H1 (cell line): Measurements from ENCODE around the gene PKDREJ. TPM values are rescaled to one million over a fixed set of nuclear protein-coding genes. Genes with fewer than 3 reads are reported as not detected.

Experiments used
- CTCF ChIA-PET: fragments of 300-600 bp; sonication (Branson Sonifier 250); formaldehyde crosslinking; loops from one replicate; lab custom pipeline; 2021; ENCODE audit not compliant: partially characterized antibody; lab: Charles Lee
- POLR2A ChIA-PET: fragments of 300-600 bp; sonication (Branson Sonifier 250); formaldehyde crosslinking; loops from one replicate; lab custom pipeline; 2021; ENCODE audit warnings: inconsistent platforms; ENCODE audit not compliant: partially characterized antibody; lab: Charles Lee
- DNase-seq, 2 experiments: peaks; one replicate each; pipeline versions ENCODE4 v3.0.0 to v3.0.0-alpha.2; 2010 to 2022; ENCODE audit warnings: low spot score in 2 of 2, low read depth in 1 of 2, mixed read lengths in 1 of 2
- FAIRE-seq: peaks from 2 replicates; lab custom pipeline; 2011; peaks lifted over from hg19 to GRCh38; lab: Jason Lieb, UNC
- H2AFZ ChIP-seq: 2 replicates; pipeline ENCODE4 v1.8.1; 2012; ENCODE audit warnings: low read length, inconsistent platforms
- H2AK5ac ChIP-seq: 2 replicates; pipeline ENCODE4 v1.6.1; 2013; ENCODE audit warnings: low read depth, low read length
- H2BK120ac ChIP-seq: replicated peaks from 2 replicates; pipeline ENCODE3; 2013; ENCODE audit warnings: low read depth, low read length, inconsistent platforms
- H2BK12ac ChIP-seq: 2 replicates; pipeline ENCODE4 v1.6.1; 2013; ENCODE audit warnings: low read depth, low read length
- H2BK15ac ChIP-seq: 2 replicates; pipeline ENCODE4 v1.6.1; 2013; ENCODE audit warnings: low read length
- H2BK20ac ChIP-seq: 2 replicates; pipeline ENCODE4 v1.6.1; 2013; ENCODE audit warnings: low read length
- H2BK5ac ChIP-seq: 2 replicates; pipeline ENCODE4 v1.6.1; 2013; ENCODE audit warnings: low read depth, low read length
- H3K14ac ChIP-seq: 2 replicates; pipeline ENCODE4 v1.6.1; 2013; ENCODE audit warnings: inconsistent platforms; ENCODE audit not compliant: insufficient read length
- H3K18ac ChIP-seq: 2 replicates; pipeline ENCODE4 v1.6.1; 2013; ENCODE audit warnings: low read length; ENCODE audit errors: extremely low read depth
- H3K23ac ChIP-seq: 2 replicates; pipeline ENCODE4 v1.6.1; 2013; ENCODE audit warnings: inconsistent platforms; ENCODE audit not compliant: insufficient read length
- H3K23me2 ChIP-seq: 2 replicates; pipeline ENCODE4 v1.6.1; 2013; ENCODE audit warnings: low read depth, low read length
- H3K27ac ChIP-seq: 2 replicates; pipeline ENCODE4 v1.6.1; 2011; ENCODE audit warnings: low read depth, low read length, inconsistent platforms
- H3K27me3 ChIP-seq, 4 experiments: replicated peaks in 1 of 4; 1 replicate in 1 of 4; 2 replicates in 3 of 4; pipeline versions ENCODE4 v1.6.1 to v1.8.1; 2011 to 2013; ENCODE audit warnings: low read length in 3 of 4, mild to moderate bottlenecking in 3 of 4, inconsistent platforms in 2 of 4, mixed read lengths in 2 of 4, moderate library complexity in 1 of 4; ENCODE audit not compliant: control insufficient read depth in 3 of 4, insufficient read depth in 3 of 4; ENCODE audit errors: extremely low read depth in 1 of 4
- H3K36me3 ChIP-seq, 4 experiments: 2 replicates each; pipeline versions ENCODE4 v1.6.1 to v1.8.1; 2011 to 2013; ENCODE audit warnings: mild to moderate bottlenecking in 4 of 4, low read length in 3 of 4, moderate library complexity in 2 of 4, control low read depth in 1 of 4, inconsistent platforms in 1 of 4; ENCODE audit not compliant: insufficient read depth in 4 of 4, control insufficient read depth in 2 of 4
- H3K4ac ChIP-seq: replicated peaks from 2 replicates; pipeline ENCODE3; 2013; ENCODE audit warnings: low read length, low read depth, mixed read lengths, inconsistent platforms; ENCODE audit not compliant: insufficient read length
- H3K4me1 ChIP-seq, 4 experiments: replicated peaks in 1 of 4; 1 replicate in 1 of 4; 2 replicates in 3 of 4; pipeline versions ENCODE4 v1.6.1 to v1.8.1; 2011 to 2013; ENCODE audit warnings: low read length in 3 of 4, inconsistent platforms in 2 of 4, mixed read lengths in 1 of 4; ENCODE audit not compliant: insufficient read depth in 4 of 4, control insufficient read depth in 3 of 4
- H3K4me2 ChIP-seq, 2 experiments: 2 replicates each; pipeline versions ENCODE4 v1.6.1 to v1.8.1; 2011 to 2013; ENCODE audit warnings: low read depth in 2 of 2, low read length in 2 of 2, control low read depth in 1 of 2, inconsistent platforms in 1 of 2, mild to moderate bottlenecking in 1 of 2; ENCODE audit not compliant: insufficient read depth in 1 of 2
- H3K4me3 ChIP-seq, 4 experiments: fragments of 200-600, 300-600 bp in 1 of 4; sonication (generic), shearing (Covaris generic), sonication (Bioruptor Twin) in 1 of 4; 2 replicates each; pipeline versions ENCODE4 v1.5.1 to v1.8.1; 2011 to 2016; ENCODE audit warnings: low read length in 4 of 4, low read depth in 3 of 4, control low read depth in 2 of 4, inconsistent platforms in 2 of 4, mild to moderate bottlenecking in 2 of 4, mixed read lengths in 1 of 4, moderate library complexity in 1 of 4; ENCODE audit not compliant: insufficient read depth in 2 of 4; ENCODE audit errors: extremely low read depth in 1 of 4
- H3K56ac ChIP-seq: replicated peaks from 2 replicates; pipeline ENCODE3; 2013; ENCODE audit warnings: low read depth, mild to moderate bottlenecking, mixed read lengths, low read length, inconsistent platforms; ENCODE audit not compliant: insufficient read length
- H3K79me1 ChIP-seq: 2 replicates; pipeline ENCODE4 v1.6.1; 2013; ENCODE audit warnings: low read depth, low read length, control low read depth
- H3K79me2 ChIP-seq, 2 experiments: 2 replicates each; pipeline versions ENCODE4 v1.6.1 to v1.8.1; 2012 to 2013; ENCODE audit warnings: low read length in 2 of 2, mild to moderate bottlenecking in 2 of 2, inconsistent platforms in 1 of 2; ENCODE audit not compliant: insufficient read depth in 2 of 2, control insufficient read depth in 1 of 2
- H3K9ac ChIP-seq, 4 experiments: replicated peaks in 1 of 4; 1 replicate in 1 of 4; 2 replicates in 3 of 4; pipeline versions ENCODE4 v1.6.1 to v1.8.1; 2011 to 2013; ENCODE audit warnings: low read depth in 3 of 4, low read length in 3 of 4, control low read depth in 2 of 4, mild to moderate bottlenecking in 2 of 4, moderate library complexity in 2 of 4, inconsistent platforms in 1 of 4; ENCODE audit errors: extremely low read depth in 1 of 4
- H3K9me3 ChIP-seq, 2 experiments: 2 replicates each; pipeline versions ENCODE4 v1.6.1 to v1.8.1; 2012 to 2013; ENCODE audit warnings: mild to moderate bottlenecking in 2 of 2, moderate library complexity in 2 of 2, control low read depth in 1 of 2, inconsistent platforms in 1 of 2, low read depth in 1 of 2, low read length in 1 of 2, mixed read lengths in 1 of 2; ENCODE audit not compliant: insufficient read depth in 2 of 2
- H4K20me1 ChIP-seq, 2 experiments: replicated peaks in 1 of 2; 2 replicates each; pipeline versions ENCODE3 to v1.8.1; 2011 to 2013; ENCODE audit warnings: inconsistent platforms in 2 of 2, low read length in 2 of 2, mild to moderate bottlenecking in 1 of 2; ENCODE audit not compliant: insufficient read depth in 2 of 2, control insufficient read depth in 1 of 2
- H4K5ac ChIP-seq: 2 replicates; pipeline ENCODE4 v1.6.1; 2013; ENCODE audit warnings: low read length, low read depth, mixed read lengths, inconsistent platforms; ENCODE audit not compliant: insufficient read length
- H4K8ac ChIP-seq: 2 replicates; pipeline ENCODE4 v1.8.0; 2013; ENCODE audit warnings: mild to moderate bottlenecking, moderate library complexity, low read length, inconsistent platforms; ENCODE audit not compliant: insufficient read depth; ENCODE audit errors: extremely low read depth
- H4K91ac ChIP-seq: replicated peaks from 2 replicates; pipeline ENCODE3; 2013; ENCODE audit warnings: low read length, mixed read lengths, inconsistent platforms; ENCODE audit not compliant: insufficient read length
- ASH2L ChIP-seq: fragments of 200-600, 300-600 bp; sonication (generic); IDR thresholded peaks from one replicate; pipeline ENCODE4 v1.7.1; 2017; ENCODE audit warnings: low read length
- EGR1 ChIP-seq: IDR thresholded peaks from 2 replicates; pipeline ENCODE4 v1.6.1; 2011; ENCODE audit warnings: low read depth, low read length, borderline replicate concordance
- JUND ChIP-seq: IDR thresholded peaks from 2 replicates; pipeline ENCODE4 v1.6.1; 2011; ENCODE audit warnings: mild to moderate bottlenecking, improper control_type of control experiment, low read length
- POU5F1 ChIP-seq: IDR thresholded peaks from 2 replicates; pipeline ENCODE4 v1.6.1; 2011; ENCODE audit warnings: low read depth, mild to moderate bottlenecking, low read length, moderate library complexity
- TAF7 ChIP-seq: optimal IDR thresholded peaks from 2 replicates; pipeline ENCODE3; 2011; ENCODE audit warnings: low read depth, mild to moderate bottlenecking, inconsistent platforms, low read length, moderate library complexity, borderline replicate concordance
- TEAD4 ChIP-seq: IDR thresholded peaks from 2 replicates; pipeline ENCODE4 v1.6.1; 2012; ENCODE audit warnings: low read depth, low read length, inconsistent platforms, mixed read lengths
- WGBS, 2 experiments: shearing (Covaris generic) in 1 of 2; methylation state at CpG; one replicate each; pipeline versions ENCODE4 v1.1.6 to v1.1.7; 2013 to 2015; ENCODE audit warnings: low lambda C conversion rate in 2 of 2, mixed read lengths in 2 of 2, inconsistent platforms in 1 of 2, low coverage in 1 of 2, missing lambda C conversion rate in 1 of 2; ENCODE audit not compliant: insufficient replicate concordance in 2 of 2, insufficient coverage in 1 of 2, insufficient read length in 1 of 2; ENCODE audit errors: extremely low coverage in 1 of 2, missing lambda C conversion rate in 1 of 2; 5-methylcytosine and 5-hydroxymethylcytosine counted together
- polyA plus RNA-seq, 7 experiments: library from polyadenylated mRNA; depleted of rRNA in 3 of 7; stranded (reverse) in 5 of 7; unstranded in 2 of 7; fragments of >200 nt in 5 of 7; fragments of 200-250 nt in 2 of 7; gene quantifications; 1 replicate in 5 of 7; 2 replicates in 1 of 7; 4 replicates in 1 of 7; pipeline versions ENCODE4 v1.2.1 to v1.2.3, GENCODE V29; 2011 to 2013; ENCODE audit warnings: missing spikeins in 2 of 7, mixed read lengths in 2 of 7
- total RNA-seq: library from RNA; stranded (reverse); fragmentation: NEBNext Ultra II Directional; extraction: Animal tissue kit (Norgen Biotek cat#: 25700); gene quantifications from 2 replicates; pipeline ENCODE4 v1.2.1, GENCODE V29; 2021
- TF ChIP-seq, protein P1 (sequence below), 3 experiments: IDR thresholded peaks; 1 replicate in 2 of 3; 2 replicates in 1 of 3; pipeline versions ENCODE4 v1.5.1 to v1.6.1; 2011; ENCODE audit warnings: low read length in 3 of 3, mild to moderate bottlenecking in 3 of 3, inconsistent platforms in 2 of 3, low read depth in 1 of 3, moderate library complexity in 1 of 3; ENCODE audit not compliant: insufficient read depth in 1 of 3; ENCODE audit errors: control extremely low read depth in 1 of 3
- TF ChIP-seq, protein P2 (sequence below): IDR thresholded peaks from 2 replicates; pipeline ENCODE4 v1.6.1; 2012; ENCODE audit warnings: inconsistent platforms
- TF ChIP-seq, protein P3 (sequence below): IDR thresholded peaks from 2 replicates; pipeline ENCODE4 v1.6.1; 2012; ENCODE audit warnings: inconsistent platforms

PKDREJ gene
- total and polyA plus RNA-seq, 2 of the 8 experiments (the other 6 are each of a cell fraction or from before 2014, with no cell fraction given), result 0.02 to 0.04 TPM

DNA sequence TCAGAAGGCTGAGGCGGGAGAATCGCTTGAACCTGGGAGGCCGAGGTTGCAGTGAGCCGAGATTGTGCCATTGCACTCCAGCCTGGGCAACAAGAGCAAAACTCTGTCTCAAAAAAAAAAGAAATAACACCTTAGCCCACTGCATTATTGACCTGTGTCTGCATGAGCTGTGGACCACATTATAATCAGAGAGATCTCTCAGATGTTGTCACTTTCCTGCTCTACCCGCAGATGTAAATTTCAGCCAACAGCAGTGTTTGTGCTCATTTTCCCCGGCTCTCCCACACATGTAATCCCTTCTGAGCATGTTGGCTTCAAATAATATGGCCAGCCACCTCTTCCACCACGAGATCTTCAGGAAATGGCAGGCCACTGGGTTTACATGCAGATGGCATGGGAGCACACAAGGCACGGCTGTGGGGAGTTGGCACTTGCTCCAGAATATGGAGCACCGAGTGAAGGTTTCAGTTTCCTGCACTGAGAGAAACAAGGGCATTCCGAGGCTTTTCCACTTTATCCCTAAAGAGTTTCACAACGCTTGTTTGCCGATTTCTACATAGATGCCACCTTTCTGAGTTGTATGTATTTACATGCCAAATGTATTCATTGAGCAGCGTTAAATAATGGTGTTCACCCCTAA is 32.8 kb downstream of the PKDREJ start:
- Histone ChIP-seq H3K4ac (no peak overlapping the region), H3K27ac (no peak overlapping the region), H3K9me3 (no peaks in the 10 kb centered on the region), H2BK120ac (no peak overlapping the region), H2BK12ac (no peak overlapping the region), H2BK5ac (no peak overlapping the region), H3K23me2 (no peaks in the 10 kb centered on the region), H2AFZ (no peak overlapping the region), H3K79me1 (no peaks in the 10 kb centered on the region), H3K4me3 (no peak overlapping the region), H3K4me2 (no peak overlapping the region), H4K91ac (no peak overlapping the region), H3K36me3 (no peaks in the 10 kb centered on the region), H3K23ac (no peak overlapping the region)
- CTCF ChIA-PET, result no interaction called here
- no peak for FAIRE-seq
- 92% methylated on average over 13 of the region's 13 CpGs; no CpG with 5 or more reads in 1 of the 2 experiments for WGBS, 2 experiments
- TF ChIP-seq POU5F1, result no peak
- no peak for TF ChIP-seq TEAD4
- TF ChIP-seq EGR1, result no peak
- no peak for TF ChIP-seq TAF7
- TF ChIP-seq ASH2L, result no peak
- TF ChIP-seq, protein P1, sequence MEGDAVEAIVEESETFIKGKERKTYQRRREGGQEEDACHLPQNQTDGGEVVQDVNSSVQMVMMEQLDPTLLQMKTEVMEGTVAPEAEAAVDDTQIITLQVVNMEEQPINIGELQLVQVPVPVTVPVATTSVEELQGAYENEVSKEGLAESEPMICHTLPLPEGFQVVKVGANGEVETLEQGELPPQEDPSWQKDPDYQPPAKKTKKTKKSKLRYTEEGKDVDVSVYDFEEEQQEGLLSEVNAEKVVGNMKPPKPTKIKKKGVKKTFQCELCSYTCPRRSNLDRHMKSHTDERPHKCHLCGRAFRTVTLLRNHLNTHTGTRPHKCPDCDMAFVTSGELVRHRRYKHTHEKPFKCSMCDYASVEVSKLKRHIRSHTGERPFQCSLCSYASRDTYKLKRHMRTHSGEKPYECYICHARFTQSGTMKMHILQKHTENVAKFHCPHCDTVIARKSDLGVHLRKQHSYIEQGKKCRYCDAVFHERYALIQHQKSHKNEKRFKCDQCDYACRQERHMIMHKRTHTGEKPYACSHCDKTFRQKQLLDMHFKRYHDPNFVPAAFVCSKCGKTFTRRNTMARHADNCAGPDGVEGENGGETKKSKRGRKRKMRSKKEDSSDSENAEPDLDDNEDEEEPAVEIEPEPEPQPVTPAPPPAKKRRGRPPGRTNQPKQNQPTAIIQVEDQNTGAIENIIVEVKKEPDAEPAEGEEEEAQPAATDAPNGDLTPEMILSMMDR (IDR thresholded peaks at IDR 0.05; ENCODE audit: control extremely low read depth in 1 of 3, insufficient read depth in 1 of 3, low read depth in 1 of 3, low read length in 3 of 3), result no peak
- TF ChIP-seq, protein P2, sequence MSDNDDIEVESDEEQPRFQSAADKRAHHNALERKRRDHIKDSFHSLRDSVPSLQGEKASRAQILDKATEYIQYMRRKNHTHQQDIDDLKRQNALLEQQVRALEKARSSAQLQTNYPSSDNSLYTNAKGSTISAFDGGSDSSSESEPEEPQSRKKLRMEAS, result no peak
- TF ChIP-seq, protein P3, sequence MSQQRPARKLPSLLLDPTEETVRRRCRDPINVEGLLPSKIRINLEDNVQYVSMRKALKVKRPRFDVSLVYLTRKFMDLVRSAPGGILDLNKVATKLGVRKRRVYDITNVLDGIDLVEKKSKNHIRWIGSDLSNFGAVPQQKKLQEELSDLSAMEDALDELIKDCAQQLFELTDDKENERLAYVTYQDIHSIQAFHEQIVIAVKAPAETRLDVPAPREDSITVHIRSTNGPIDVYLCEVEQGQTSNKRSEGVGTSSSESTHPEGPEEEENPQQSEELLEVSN, result no peak
- no peak for TF ChIP-seq JUND
- TF ChIP-seq, all 59 proteins: peak for 0
- POLR2A ChIA-PET, result no interaction called here
- Histone ChIP-seq H3K9ac (no peak overlapping the region), H2AK5ac (no peak overlapping the region), H3K79me2 (no peaks in the 10 kb centered on the region), H3K14ac (no peak overlapping the region), H3K56ac (no peak overlapping the region), H3K4me1 (no peaks in the 10 kb centered on the region; a peak in 1 of 7 replicates), H2BK20ac (no peak overlapping the region), H4K8ac (0 out of 2 replicates have a peak overlapping the region, but pooled peaks have one; percentile 25), H2BK15ac (no peak overlapping the region), H4K20me1 (peaks cover 0 to 8% of the 10 kb centered on the region in 2 experiments), H4K5ac (no peak overlapping the region), H3K18ac (no peak overlapping the region), H3K27me3 (no peaks in the 10 kb centered on the region)
- DNase-seq, result no peak
